ENCODE measurements around the gene VPS33A. TPM values are rescaled to one million over a fixed set of nuclear protein-coding genes. Genes with fewer than 3 reads are reported as not detected.

Gene VPS33A
- total RNA-seq, 2 experiments from 2014 or later, result 21.1 to 29.0 TPM

DNA sequence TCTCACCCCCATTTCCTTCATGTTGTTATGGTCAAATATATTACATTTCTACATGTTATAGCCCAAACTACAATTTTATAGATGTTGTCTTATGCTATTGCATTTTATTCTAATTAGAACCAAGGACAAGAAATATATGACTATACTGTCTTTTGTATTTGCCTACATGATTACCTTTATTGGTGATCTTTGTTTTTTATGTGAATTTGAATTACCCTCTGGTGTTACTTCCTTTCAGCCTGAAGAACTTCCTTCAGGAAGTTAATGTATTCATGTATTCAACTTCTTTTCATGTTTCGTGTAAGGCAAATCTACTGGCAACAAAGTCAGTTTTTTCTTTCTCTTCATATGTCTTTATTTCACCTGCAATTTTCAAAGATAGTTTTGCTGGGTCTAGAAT, 71.5 kb downstream of the VPS33A start:
- no peaks in the 10 kb centered on the region for H4K20me1 ChIP-seq (ENCODE audit: insufficient read depth, low read length)
- intact Hi-C loops (cut with micrococcal nuclease; ENCODE audit: unreplicated experiment), result loop anchor here (5.0 kb wide), 3 partner anchors 43 to 278 kb away; partner anchors contain the start of gene CFAP251
- no peak overlapping the region for H3K4me3 ChIP-seq (ENCODE audit: low read depth, low read length, poor library complexity, severe bottlenecking)
- H3K79me2 ChIP-seq (ENCODE audit: insufficient read depth, low read depth, low read length), result no peaks in the 10 kb centered on the region
- no peak overlapping the region for H2AFZ ChIP-seq (ENCODE audit: low read length)
- CTCF ChIA-PET (ENCODE audit: unreplicated experiment), result no interaction called here
- H3K27ac ChIP-seq (ENCODE audit: low read depth, low read length, poor library complexity, severe bottlenecking), result no peak overlapping the region
- POLR2A ChIA-PET, result no interaction called here
- H3K4me2 ChIP-seq (ENCODE audit: low read length), result no peak overlapping the region
- H3K9me2 ChIP-seq (ENCODE audit: insufficient read depth, low read length), result no peaks in the 10 kb centered on the region
- H3K36me3 ChIP-seq (ENCODE audit: insufficient read depth, low read length), result no peaks in the 10 kb centered on the region
- no peaks in the 10 kb centered on the region for H3K9me3 ChIP-seq (ENCODE audit: low read length)
- BruUV-seq (replicated peaks), result no TSS peak
- no peak for DNase-seq (ENCODE audit: low spot score)
- TF ChIP-seq, protein P1, sequence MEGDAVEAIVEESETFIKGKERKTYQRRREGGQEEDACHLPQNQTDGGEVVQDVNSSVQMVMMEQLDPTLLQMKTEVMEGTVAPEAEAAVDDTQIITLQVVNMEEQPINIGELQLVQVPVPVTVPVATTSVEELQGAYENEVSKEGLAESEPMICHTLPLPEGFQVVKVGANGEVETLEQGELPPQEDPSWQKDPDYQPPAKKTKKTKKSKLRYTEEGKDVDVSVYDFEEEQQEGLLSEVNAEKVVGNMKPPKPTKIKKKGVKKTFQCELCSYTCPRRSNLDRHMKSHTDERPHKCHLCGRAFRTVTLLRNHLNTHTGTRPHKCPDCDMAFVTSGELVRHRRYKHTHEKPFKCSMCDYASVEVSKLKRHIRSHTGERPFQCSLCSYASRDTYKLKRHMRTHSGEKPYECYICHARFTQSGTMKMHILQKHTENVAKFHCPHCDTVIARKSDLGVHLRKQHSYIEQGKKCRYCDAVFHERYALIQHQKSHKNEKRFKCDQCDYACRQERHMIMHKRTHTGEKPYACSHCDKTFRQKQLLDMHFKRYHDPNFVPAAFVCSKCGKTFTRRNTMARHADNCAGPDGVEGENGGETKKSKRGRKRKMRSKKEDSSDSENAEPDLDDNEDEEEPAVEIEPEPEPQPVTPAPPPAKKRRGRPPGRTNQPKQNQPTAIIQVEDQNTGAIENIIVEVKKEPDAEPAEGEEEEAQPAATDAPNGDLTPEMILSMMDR (conservative IDR thresholded peaks at IDR 0.05; ENCODE audit: low read length), result no peak
- no peak for TF ChIP-seq EZH2phosphoT487 (IDR thresholded peaks at IDR 0.05; ENCODE audit: borderline replicate concordance, low read depth, low read length)
- peaks cover 4% of the 10 kb centered on the region for H3K4me1 ChIP-seq (ENCODE audit: insufficient read depth, low read length, poor library complexity, severe bottlenecking)

DNA sequence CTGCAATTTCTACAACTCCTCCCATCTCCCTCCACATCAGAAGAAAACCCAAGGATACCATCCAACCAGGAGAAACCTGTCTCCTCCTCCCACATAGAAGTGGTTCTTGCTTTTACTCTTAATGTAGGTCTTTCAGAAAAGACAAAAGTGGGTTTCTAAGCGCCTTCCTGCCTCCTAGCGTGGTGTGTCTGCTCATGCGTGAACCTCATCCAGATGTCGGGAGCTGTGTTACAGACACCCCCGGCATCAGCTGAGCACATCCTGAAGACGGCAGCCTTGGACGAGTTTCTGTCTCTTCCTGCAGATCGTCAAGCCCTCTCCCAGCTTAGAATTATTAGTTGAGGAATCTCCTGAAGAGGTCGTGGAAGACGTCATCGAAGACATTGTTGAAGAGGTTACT, 73.9 kb downstream of the VPS33A start:
- intact Hi-C loops (cut with micrococcal nuclease; ENCODE audit: unreplicated experiment), result loop anchor here (5.0 kb wide), 3 partner anchors 40 to 275 kb away; partner anchors contain the start of gene CFAP251
- H3K27ac ChIP-seq (ENCODE audit: low read depth, low read length, poor library complexity, severe bottlenecking), result no peak overlapping the region
- no peak overlapping the region for H2AFZ ChIP-seq (ENCODE audit: low read length)
- no peaks in the 10 kb centered on the region for H3K36me3 ChIP-seq (ENCODE audit: insufficient read depth, low read length)
- no peaks in the 10 kb centered on the region for H3K9me3 ChIP-seq (ENCODE audit: low read length)
- no peak for DNase-seq (ENCODE audit: low spot score)
- H3K4me1 ChIP-seq (ENCODE audit: insufficient read depth, low read length, poor library complexity, severe bottlenecking), result peaks cover 4% of the 10 kb centered on the region
- ChIA-PET POLR2A (no interaction called here), CTCF (ENCODE audit: unreplicated experiment) (no interaction called here)
- no peak for TF ChIP-seq EZH2phosphoT487 (IDR thresholded peaks at IDR 0.05; ENCODE audit: borderline replicate concordance, low read depth, low read length)
- H3K9me2 ChIP-seq (ENCODE audit: insufficient read depth, low read length), result no peaks in the 10 kb centered on the region
- H3K4me3 ChIP-seq (ENCODE audit: low read depth, low read length, poor library complexity, severe bottlenecking), result no peak overlapping the region
- H3K4me2 ChIP-seq (ENCODE audit: low read length), result no peak overlapping the region
- BruUV-seq (replicated peaks), result no TSS peak
- no peaks in the 10 kb centered on the region for H3K79me2 ChIP-seq (ENCODE audit: insufficient read depth, low read depth, low read length)
- H4K20me1 ChIP-seq (ENCODE audit: insufficient read depth, low read length), result no peaks in the 10 kb centered on the region

DNA sequence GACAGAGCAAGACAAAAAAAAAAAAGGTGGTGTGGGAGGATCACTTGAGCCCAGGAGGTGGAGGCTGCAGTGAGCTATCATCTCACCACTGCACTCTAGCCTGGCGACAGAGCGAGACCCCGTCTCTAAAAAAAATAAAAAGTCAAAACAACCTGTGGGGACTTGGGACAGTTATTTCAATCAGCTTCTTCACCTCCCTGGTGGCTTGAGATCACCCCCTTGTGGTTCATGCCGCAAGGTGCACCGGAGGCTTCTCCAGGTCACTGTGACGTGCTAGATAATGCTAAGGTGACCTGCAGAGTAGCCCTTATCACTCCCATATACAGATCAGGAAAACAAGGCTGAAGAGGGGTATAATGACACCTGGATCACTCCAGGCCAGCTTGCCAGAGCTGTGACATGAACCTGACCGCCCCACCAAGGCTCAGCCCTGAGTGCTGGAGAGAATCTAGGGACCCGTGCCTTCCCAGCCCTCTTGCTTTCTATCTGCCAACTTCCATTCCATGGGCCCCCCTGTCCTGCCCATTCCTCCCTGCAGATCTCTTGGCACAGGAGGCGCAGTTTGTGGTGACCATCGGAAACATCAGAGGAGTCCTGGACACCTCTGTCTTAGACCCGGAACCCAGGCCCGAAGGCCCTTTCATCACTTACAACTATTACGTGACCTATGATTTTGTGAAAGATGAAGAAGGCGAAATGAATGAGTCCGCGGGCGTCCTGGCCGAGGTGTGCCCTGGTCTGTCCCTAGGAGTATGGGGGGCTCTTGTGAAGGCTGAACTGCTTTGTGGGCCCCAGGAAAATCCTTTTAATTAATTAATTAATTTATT, 75.2 kb downstream of the VPS33A start:
- no peaks in the 10 kb centered on the region for H3K36me3 ChIP-seq (ENCODE audit: insufficient read depth, low read length)
- POLR2A ChIA-PET, result interaction anchor here (0.6 to 1.3 kb wide), 4 partner anchors 19 to 1654 kb away, joined by 3 to 6 read pairs (median 6); no protein-coding TSS in a partner anchor
- CTCF ChIA-PET (ENCODE audit: unreplicated experiment), result interaction anchor here (0.6 kb wide), 2 partner anchors 35 to 227 kb away, joined by 3 to 9 read pairs; partner anchors contain the start of gene DIABLO
- H3K4me2 ChIP-seq (ENCODE audit: low read length), result no peak overlapping the region
- H3K4me1 ChIP-seq (ENCODE audit: insufficient read depth, low read length, poor library complexity, severe bottlenecking), result no peaks in the 10 kb centered on the region
- H2AFZ ChIP-seq (ENCODE audit: low read length), result no peak overlapping the region
- no peaks in the 10 kb centered on the region for H3K9me2 ChIP-seq (ENCODE audit: insufficient read depth, low read length)
- no peaks in the 10 kb centered on the region for H3K79me2 ChIP-seq (ENCODE audit: insufficient read depth, low read depth, low read length)
- no peak overlapping the region for H3K4me3 ChIP-seq (ENCODE audit: low read depth, low read length, poor library complexity, severe bottlenecking)
- H4K20me1 ChIP-seq (ENCODE audit: insufficient read depth, low read length), result no peaks in the 10 kb centered on the region
- intact Hi-C loops (cut with micrococcal nuclease; ENCODE audit: unreplicated experiment), result loop anchor here (1.0 to 5.0 kb wide), 4 partner anchors 39 to 274 kb away; partner anchors contain the start of gene CFAP251
- DNase-seq (ENCODE audit: low spot score), result peak; percentile 79
- no peak overlapping the region for H3K27ac ChIP-seq (ENCODE audit: low read depth, low read length, poor library complexity, severe bottlenecking)
- no TSS peak for BruUV-seq (replicated peaks)
- TF ChIP-seq, protein P1 (conservative IDR thresholded peaks at IDR 0.05; ENCODE audit: low read length), result peak; percentile 92
- no peak for TF ChIP-seq EZH2phosphoT487 (IDR thresholded peaks at IDR 0.05; ENCODE audit: borderline replicate concordance, low read depth, low read length)
- no peaks in the 10 kb centered on the region for H3K9me3 ChIP-seq (ENCODE audit: low read length)
